Mucosa of gallbladder (tissue), 1 donor: Measurements from ENCODE around the gene SSR1. TPM values are rescaled to one million over a fixed set of nuclear protein-coding genes. Genes with fewer than 3 reads are reported as not detected.

Experiments
- total RNA-seq: library from RNA; stranded (reverse); gene quantifications from one replicate; pipeline ENCODE4 v1.2.1, GENCODE V29; 2021
- donor health status: DM: no; HTN: no; CAD: no.

Gene SSR1
- total RNA-seq, 1 donor from 2014 or later = 130 TPM

Other genes with a start within 250 kb of the SSR1 start
- 74.3 TPM for gene RREB1, start 205.2 kb downstream of the SSR1 start, total RNA-seq
- not detected for gene CAGE1, start 76.5 kb upstream of the SSR1 start, total RNA-seq
- 12.9 TPM for gene RIOK1, start 76.6 kb upstream of the SSR1 start, total RNA-seq
- 79.1 TPM for gene DSP, start 228.5 kb upstream of the SSR1 start, total RNA-seq